ENCODE measurements around the gene COMMD10. TPM values are rescaled to one million over a fixed set of nuclear protein-coding genes. Genes with fewer than 3 reads are reported as not detected.
"Not testable (repeated sequence)": the region's sequence is repeated elsewhere in the genome, so short reads cannot be mapped to it uniquely, and the experiment has no call there.

Gene COMMD10
- total RNA-seq, 1 donor from 2014 or later: 29.4 TPM

- Mint-ChIP-seq H3K4me3 (no peak overlapping the region), H3K27me3 (ENCODE audit: low read depth) (no peaks in the 10 kb centered on the region), H3K9me3 (no peaks in the 10 kb centered on the region), H3K36me3 (ENCODE audit: low read depth) (peaks cover 14% of the 10 kb centered on the region), H3K4me1 (peaks cover 4% of the 10 kb centered on the region), H3K27ac (ENCODE audit: unreplicated experiment) (no peak overlapping the region)
- DNase-seq (ENCODE audit: low read depth, low spot score): no peak
- TF ChIP-seq, protein P1, sequence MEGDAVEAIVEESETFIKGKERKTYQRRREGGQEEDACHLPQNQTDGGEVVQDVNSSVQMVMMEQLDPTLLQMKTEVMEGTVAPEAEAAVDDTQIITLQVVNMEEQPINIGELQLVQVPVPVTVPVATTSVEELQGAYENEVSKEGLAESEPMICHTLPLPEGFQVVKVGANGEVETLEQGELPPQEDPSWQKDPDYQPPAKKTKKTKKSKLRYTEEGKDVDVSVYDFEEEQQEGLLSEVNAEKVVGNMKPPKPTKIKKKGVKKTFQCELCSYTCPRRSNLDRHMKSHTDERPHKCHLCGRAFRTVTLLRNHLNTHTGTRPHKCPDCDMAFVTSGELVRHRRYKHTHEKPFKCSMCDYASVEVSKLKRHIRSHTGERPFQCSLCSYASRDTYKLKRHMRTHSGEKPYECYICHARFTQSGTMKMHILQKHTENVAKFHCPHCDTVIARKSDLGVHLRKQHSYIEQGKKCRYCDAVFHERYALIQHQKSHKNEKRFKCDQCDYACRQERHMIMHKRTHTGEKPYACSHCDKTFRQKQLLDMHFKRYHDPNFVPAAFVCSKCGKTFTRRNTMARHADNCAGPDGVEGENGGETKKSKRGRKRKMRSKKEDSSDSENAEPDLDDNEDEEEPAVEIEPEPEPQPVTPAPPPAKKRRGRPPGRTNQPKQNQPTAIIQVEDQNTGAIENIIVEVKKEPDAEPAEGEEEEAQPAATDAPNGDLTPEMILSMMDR (conservative IDR thresholded peaks at IDR 0.05): no peak
Observed at GRCh38 chr5:116091416-116091815, 6.6 kb downstream of the COMMD10 start.

GRCh38 chr5:116097301-116097700 lies 12.5 kb downstream of the COMMD10 start:
- no peak for DNase-seq (ENCODE audit: low read depth, low spot score)
- H3K27ac Mint-ChIP-seq (ENCODE audit: unreplicated experiment): no peak overlapping the region
- peaks cover 35% of the 10 kb centered on the region for H3K36me3 Mint-ChIP-seq (ENCODE audit: low read depth)
- H3K27me3 Mint-ChIP-seq (ENCODE audit: low read depth): no peaks in the 10 kb centered on the region
- peaks cover 2% of the 10 kb centered on the region for H3K9me3 Mint-ChIP-seq
- TF ChIP-seq, protein P1 (conservative IDR thresholded peaks at IDR 0.05): no peak
- no peak overlapping the region for H3K4me3 Mint-ChIP-seq
- no peaks in the 10 kb centered on the region for H3K4me1 Mint-ChIP-seq

DNA sequence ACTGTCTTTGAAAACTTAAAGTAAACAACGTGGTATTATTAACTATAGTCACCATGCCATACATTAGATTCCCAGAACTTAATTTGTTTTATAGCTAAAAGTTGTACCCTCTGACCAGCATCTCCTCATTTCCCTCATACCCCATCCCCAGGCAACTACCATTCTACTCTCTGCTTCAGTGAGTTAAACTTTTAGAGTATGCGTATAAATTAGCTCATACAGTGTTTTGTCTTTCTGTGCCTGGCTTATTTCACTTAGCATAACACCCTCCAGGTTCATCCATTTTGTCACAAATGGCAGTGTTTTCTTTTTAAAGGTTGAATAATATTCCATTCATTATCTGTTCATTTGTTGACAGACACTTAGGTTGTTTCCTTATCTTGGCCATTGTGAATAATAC lies 14.2 kb downstream of the COMMD10 start:
- TF ChIP-seq, protein P1 (conservative IDR thresholded peaks at IDR 0.05): no peak
- Mint-ChIP-seq H3K9me3 (peaks cover 3% of the 10 kb centered on the region), H3K4me1 (no peaks in the 10 kb centered on the region), H3K27ac (ENCODE audit: unreplicated experiment) (no peak overlapping the region), H3K4me3 (no peak overlapping the region), H3K27me3 (ENCODE audit: low read depth) (no peaks in the 10 kb centered on the region), H3K36me3 (ENCODE audit: low read depth) (peaks cover 43% of the 10 kb centered on the region)
- DNase-seq (ENCODE audit: low read depth, low spot score): no peak

GRCh38 chr5:116104941-116105340 lies 20.1 kb downstream of the COMMD10 start:
- peaks cover 11% of the 10 kb centered on the region for H3K9me3 Mint-ChIP-seq
- peaks cover 66% of the 10 kb centered on the region for H3K36me3 Mint-ChIP-seq (ENCODE audit: low read depth)
- not testable (repeated sequence) for H3K27me3 Mint-ChIP-seq (ENCODE audit: low read depth); H3K4me3 Mint-ChIP-seq; H3K27ac Mint-ChIP-seq (ENCODE audit: unreplicated experiment); DNase-seq (ENCODE audit: low read depth, low spot score); H3K4me1 Mint-ChIP-seq

- peaks cover 42% of the 10 kb centered on the region for H3K36me3 Mint-ChIP-seq (ENCODE audit: low read depth)
- no peak overlapping the region for H3K27ac Mint-ChIP-seq (ENCODE audit: unreplicated experiment)
- H3K4me3 Mint-ChIP-seq: no peak overlapping the region
- no peaks in the 10 kb centered on the region for H3K27me3 Mint-ChIP-seq (ENCODE audit: low read depth)
- peaks cover 21% of the 10 kb centered on the region for H3K9me3 Mint-ChIP-seq
- TF ChIP-seq, protein P1 (conservative IDR thresholded peaks at IDR 0.05): no peak
- no peaks in the 10 kb centered on the region for H3K4me1 Mint-ChIP-seq
- no peak for DNase-seq (ENCODE audit: low read depth, low spot score)
Observed at GRCh38 chr5:116115163-116115562, 30.3 kb downstream of the COMMD10 start.

DNA sequence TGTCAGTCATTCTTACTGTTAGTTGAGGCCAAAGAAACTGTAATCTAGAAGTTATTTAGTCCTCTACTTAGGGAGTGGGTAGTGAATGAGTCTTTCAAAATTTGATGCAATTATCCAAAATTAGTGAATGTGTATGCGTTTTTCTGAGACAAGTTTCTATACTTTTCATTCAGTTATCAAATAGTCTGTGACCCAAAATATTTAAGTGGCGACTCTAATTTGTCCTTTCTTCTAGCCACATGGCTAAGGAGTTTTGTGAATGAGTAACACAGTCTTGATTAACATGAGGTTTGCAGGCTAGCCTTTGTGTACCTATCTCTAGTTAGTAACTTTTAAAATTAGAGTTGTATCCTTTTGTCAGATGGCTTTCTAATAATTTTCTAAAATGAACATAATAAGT lies 45.6 kb downstream of the COMMD10 start:
- TF ChIP-seq, protein P1 (conservative IDR thresholded peaks at IDR 0.05): no peak

More for the DNA sequence above, 45.6 kb downstream of the COMMD10 start:
- peaks cover 15% of the 10 kb centered on the region for H3K36me3 Mint-ChIP-seq (ENCODE audit: low read depth)
- H3K4me1 Mint-ChIP-seq: no peaks in the 10 kb centered on the region
- no peak overlapping the region for H3K27ac Mint-ChIP-seq (ENCODE audit: unreplicated experiment)
- no peak for DNase-seq (ENCODE audit: low read depth, low spot score)
- no peak overlapping the region for H3K4me3 Mint-ChIP-seq
- H3K9me3 Mint-ChIP-seq: no peaks in the 10 kb centered on the region
- H3K27me3 Mint-ChIP-seq (ENCODE audit: low read depth): no peaks in the 10 kb centered on the region

Data from neural crest cell (in vitro differentiated cells).